Endothelial cell of umbilical vein (primary cell): ENCODE results near the gene POU3F1. TPM values are rescaled to one million over a fixed set of nuclear protein-coding genes. Genes with fewer than 3 reads are reported as not detected.

Experiments
- BruUV-seq: library from RNA; stranded (reverse); fragments of 400-500 nt; replicated peaks from 2 replicates; lab custom pipeline; 2021; lab: Mats Ljungman, UMichigan
- CTCF ChIA-PET: fragments of 300-600, 350-600 bp; sonication (Branson Sonifier 250); formaldehyde crosslinking; loops from one replicate; lab custom pipeline; 2021; ENCODE audit warnings: antibody characterized with exemption, inconsistent platforms; lab: Charles Lee
- POLR2A ChIA-PET: fragments of 300-600, 350-600 bp; sonication (Branson Sonifier 250); formaldehyde crosslinking; loops from one replicate; lab custom pipeline; 2021; ENCODE audit warnings: antibody characterized with exemption, inconsistent platforms; lab: Charles Lee
- DNase-seq: peaks from one replicate; pipeline ENCODE4 v3.0.0-alpha.2; 2011; ENCODE audit warnings: low read depth, low spot score
- FAIRE-seq: peaks from 2 replicates; lab custom pipeline; 2011; peaks lifted over from hg19 to GRCh38; lab: Jason Lieb, UNC
- H2AFZ ChIP-seq: 2 replicates; pipeline ENCODE4 v1.6.0; 2012; ENCODE audit warnings: low read depth, low read length, control low read depth, inconsistent platforms
- H3K27ac ChIP-seq: 2 replicates; pipeline ENCODE4 v1.5.1; 2011; ENCODE audit warnings: low read depth, mild to moderate bottlenecking, control low read depth, low read length, moderate library complexity; ENCODE audit not compliant: insufficient read depth
- H3K27me3 ChIP-seq, 2 experiments: 2 replicates each; pipeline versions ENCODE4 v1.6.0 to v1.6.1; 2011; ENCODE audit warnings: low read length in 2 of 2, mixed read lengths in 1 of 2; ENCODE audit not compliant: control insufficient read depth in 2 of 2, insufficient read depth in 2 of 2
- H3K36me3 ChIP-seq, 2 experiments: 2 replicates in 1 of 2; 3 replicates in 1 of 2; pipeline ENCODE4 v1.5.1; 2011; ENCODE audit warnings: low read length in 2 of 2, mild to moderate bottlenecking in 1 of 2, moderate library complexity in 1 of 2; ENCODE audit not compliant: control insufficient read depth in 2 of 2, insufficient read depth in 2 of 2; ENCODE audit errors: extremely low read depth in 1 of 2
- H3K4me1 ChIP-seq: 3 replicates; pipeline ENCODE4 v1.5.1; 2011; ENCODE audit warnings: mild to moderate bottlenecking, low read length; ENCODE audit not compliant: control insufficient read depth, insufficient read depth; ENCODE audit errors: extremely low read depth
- H3K4me2 ChIP-seq: 2 replicates; pipeline ENCODE4 v1.6.1; 2011; ENCODE audit warnings: low read length, control low read depth, mixed read lengths; ENCODE audit not compliant: insufficient read depth
- H3K4me3 ChIP-seq, 3 experiments: fragments of 200-600 bp in 1 of 3; sonication (generic), shearing (Covaris generic) in 1 of 3; replicated peaks in 1 of 3; 2 replicates each; pipeline ENCODE4 v1.5.1; 2011 to 2016; ENCODE audit warnings: control low read depth in 3 of 3, low read length in 3 of 3, mild to moderate bottlenecking in 2 of 3, inconsistent platforms in 1 of 3, low read depth in 1 of 3, moderate library complexity in 1 of 3; ENCODE audit not compliant: insufficient read depth in 1 of 3
- H3K79me2 ChIP-seq: 2 replicates; pipeline ENCODE4 v1.6.0; 2012; ENCODE audit warnings: low read length, inconsistent platforms; ENCODE audit not compliant: control insufficient read depth, insufficient read depth
- H3K9ac ChIP-seq: replicated peaks from 2 replicates; pipeline ENCODE3; 2011; ENCODE audit warnings: low read length, control low read depth; ENCODE audit not compliant: insufficient read depth; ENCODE audit errors: extremely low read depth
- H3K9me1 ChIP-seq: replicated peaks from 3 replicates; pipeline ENCODE4 v1.6.0; 2011; ENCODE audit warnings: mild to moderate bottlenecking, low read length; ENCODE audit not compliant: control insufficient read depth, insufficient read depth; ENCODE audit errors: extremely low read depth
- H3K9me3 ChIP-seq: replicated peaks from 2 replicates; pipeline ENCODE4 v1.5.1; 2012; ENCODE audit warnings: low read length, inconsistent platforms; ENCODE audit not compliant: control insufficient read depth, insufficient read depth
- H4K20me1 ChIP-seq: replicated peaks from 2 replicates; pipeline ENCODE3; 2011; ENCODE audit warnings: mild to moderate bottlenecking, low read length; ENCODE audit not compliant: control insufficient read depth, insufficient read depth; ENCODE audit errors: extremely low read depth
- CTCF ChIP-seq, 2 donors: IDR thresholded peaks; 1 replicate in 1 of 2; 2 replicates in 1 of 2; pipeline ENCODE4 v1.5.1; 2011; ENCODE audit warnings: low read length in 2 of 2, mild to moderate bottlenecking in 2 of 2, moderate library complexity in 2 of 2, control low read depth in 1 of 2, inconsistent platforms in 1 of 2, low read depth in 1 of 2; ENCODE audit not compliant: insufficient read depth in 1 of 2; ENCODE audit errors: extremely low read depth in 1 of 2
- EZH2 ChIP-seq: IDR thresholded peaks from 2 replicates; pipeline ENCODE4 v1.6.1; 2012; ENCODE audit warnings: borderline replicate concordance, low read depth, mild to moderate bottlenecking, moderate library complexity, low read length, inconsistent platforms; ENCODE audit not compliant: severe bottlenecking
- FOS ChIP-seq: IDR thresholded peaks from 2 replicates; pipeline ENCODE4 v1.6.1; 2011; ENCODE audit warnings: mild to moderate bottlenecking, low read length, moderate library complexity, borderline replicate concordance; ENCODE audit not compliant: insufficient read depth
- GATA2 ChIP-seq: IDR thresholded peaks from 2 replicates; pipeline ENCODE4 v1.7.0; 2011; ENCODE audit warnings: low read depth, mild to moderate bottlenecking, moderate library complexity, mixed read lengths, low read length; ENCODE audit not compliant: insufficient read length, insufficient read depth
- JUN ChIP-seq: IDR thresholded peaks from 2 replicates; pipeline ENCODE4 v1.6.1; 2011; ENCODE audit warnings: borderline replicate concordance, low read depth; ENCODE audit not compliant: insufficient read length, insufficient read depth
- MAX ChIP-seq: IDR thresholded peaks from 2 replicates; pipeline ENCODE4 v1.6.1; 2011; ENCODE audit not compliant: insufficient read depth, insufficient read length
- MYC ChIP-seq: IDR thresholded peaks from one replicate; pipeline ENCODE4 v1.6.1; 2011; ENCODE audit warnings: mild to moderate bottlenecking, low read depth, low read length
- POLR2A ChIP-seq: IDR thresholded peaks from 2 replicates; pipeline ENCODE4 v1.6.1; 2012; ENCODE audit warnings: low read depth, mild to moderate bottlenecking, control low read depth, low read length
- POLR2AphosphoS5 ChIP-seq: IDR thresholded peaks from 2 replicates; pipeline ENCODE4 v1.6.1; 2012; ENCODE audit warnings: low read depth, mild to moderate bottlenecking, control low read depth, low read length, moderate library complexity; ENCODE audit not compliant: insufficient read depth
- dilution Hi-C: fragments of 300-500 bp; cut with MboI; formaldehyde crosslinking; loops from one replicate; pipeline ENCODE4 v1.15.0; 2019; ENCODE audit warnings: low sequenced_read_pairs; ENCODE audit not compliant: extremely low pct_ligation_motif_present
- intact Hi-C: fragments of 100-400 bp; cut with micrococcal nuclease; formaldehyde crosslinking; loops from one replicate; pipeline ENCODE4 v1.10.0; 2022
- polyA plus RNA-seq, 4 experiments: library from polyadenylated mRNA; depleted of rRNA in 3 of 4; stranded (reverse) in 3 of 4; unstranded in 1 of 4; fragments of >200 nt; gene quantifications; 2 replicates each; pipeline versions ENCODE4 v1.2.1 to v1.2.3, GENCODE V29; 2011 to 2012; ENCODE audit warnings: missing spikeins in 1 of 4
- total RNA-seq: library from RNA; stranded (reverse); gene quantifications from 2 replicates; pipeline ENCODE4 v1.2.3, GENCODE V29; 2021

Gene POU3F1
- total and polyA plus RNA-seq, 2 donors (not counting 3 experiments of a cell fraction or from before 2014, with no cell fraction given) = not detected

- dilution Hi-C loops = no loop called here
- H3K9me3 ChIP-seq = no peaks in the 10 kb centered on the region
- no peak for TF ChIP-seq POLR2AphosphoS5
- TF ChIP-seq CTCF (IDR thresholded peaks at IDR 0.05; ENCODE audit: extremely low read depth in 1 of 2, insufficient read depth in 1 of 2, low read depth in 1 of 2, low read length in 2 of 2) = no peak
- TF ChIP-seq EZH2 = no peak
- TF ChIP-seq MYC = no peak
- TF ChIP-seq MAX = no peak
- TF ChIP-seq POLR2A = no peak
- TF ChIP-seq FOS = no peak
- TF ChIP-seq GATA2 = no peak
- no peak for TF ChIP-seq JUN
- H4K20me1 ChIP-seq = no peaks in the 10 kb centered on the region
- H3K4me1 ChIP-seq = no peaks in the 10 kb centered on the region
- no peaks in the 10 kb centered on the region for H3K36me3 ChIP-seq
- ChIA-PET CTCF (no interaction called here), POLR2A (interaction anchor here (0.6 kb wide), 1 partner anchor 29 kb away, joined by 3 read pairs; no protein-coding TSS in a partner anchor)
- intact Hi-C loops = no loop called here
- H3K4me2 ChIP-seq = no peak overlapping the region
- H3K27me3 ChIP-seq = no peaks in the 10 kb centered on the region
- BruUV-seq = no TSS peak
- FAIRE-seq = no peak
- H3K9ac ChIP-seq = no peak overlapping the region
- no peaks in the 10 kb centered on the region for H3K79me2 ChIP-seq
- no peaks in the 10 kb centered on the region for H3K9me1 ChIP-seq
- no peak for DNase-seq
- no peak overlapping the region for H3K4me3 ChIP-seq
- H2AFZ ChIP-seq = no peak overlapping the region
- H3K27ac ChIP-seq = no peak overlapping the region
These were observed 29.9 kb upstream of the POU3F1 start for GRCh38 chr1:38076455-38076854.
